Bronchial epithelial cell (primary cell): ENCODE data around the gene OAS1. TPM values are rescaled to one million over a fixed set of nuclear protein-coding genes. Genes with fewer than 3 reads are reported as not detected.
"Not testable (repeated sequence)": the region's sequence is repeated elsewhere in the genome, so short reads cannot be mapped to it uniquely, and the experiment has no call there.

Source experiments
- DNase-seq: peaks from one replicate; pipeline ENCODE4 v3.0.0-alpha.2; 2010; ENCODE audit warnings: low read depth
- FAIRE-seq: peaks from 2 replicates; lab custom pipeline; 2011; peaks lifted over from hg19 to GRCh38; lab: Jason Lieb, UNC
- H3K27me3 ChIP-seq: 2 replicates; pipeline ENCODE4 v1.5.1; 2011; ENCODE audit warnings: low read length; ENCODE audit not compliant: control insufficient read depth, insufficient read depth
- H3K36me3 ChIP-seq: 2 replicates; pipeline ENCODE4 v1.5.1; 2011; ENCODE audit warnings: low read length; ENCODE audit not compliant: control insufficient read depth, insufficient read depth
- H3K4me3 ChIP-seq: 2 replicates; pipeline ENCODE4 v1.5.1; 2011; ENCODE audit warnings: mild to moderate bottlenecking, low read depth, low read length, control low read depth
- total RNA-seq: library from RNA; depleted of rRNA; stranded (reverse); fragments of >200 nt; gene quantifications from 2 replicates; pipeline ENCODE4 v1.2.1, GENCODE V29; 2014
- TF ChIP-seq, protein P1 (sequence below): IDR thresholded peaks from 2 replicates; pipeline ENCODE4 v1.5.1; 2011; ENCODE audit warnings: mild to moderate bottlenecking, moderate library complexity, low read length, control low read depth, inconsistent platforms; ENCODE audit not compliant: insufficient read depth, severe bottlenecking

OAS1 gene
- total RNA-seq, 1 donor from 2014 or later, result 1.3 TPM

DNA sequence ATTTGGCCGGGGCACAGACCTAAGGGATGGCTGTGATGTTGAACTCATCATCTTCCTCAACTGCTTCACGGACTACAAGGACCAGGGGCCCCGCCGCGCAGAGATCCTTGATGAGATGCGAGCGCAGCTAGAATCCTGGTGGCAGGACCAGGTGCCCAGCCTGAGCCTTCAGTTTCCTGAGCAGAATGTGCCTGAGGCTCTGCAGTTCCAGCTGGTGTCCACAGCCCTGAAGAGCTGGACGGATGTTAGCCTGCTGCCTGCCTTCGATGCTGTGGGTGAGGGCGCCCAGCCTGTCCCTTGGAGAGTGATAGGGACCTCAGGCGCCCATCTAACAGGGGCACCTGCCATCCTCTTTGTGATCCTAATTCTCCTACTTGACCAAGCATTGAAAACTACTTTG is 43.9 kb downstream of the OAS1 start:
- TF ChIP-seq, protein P1, sequence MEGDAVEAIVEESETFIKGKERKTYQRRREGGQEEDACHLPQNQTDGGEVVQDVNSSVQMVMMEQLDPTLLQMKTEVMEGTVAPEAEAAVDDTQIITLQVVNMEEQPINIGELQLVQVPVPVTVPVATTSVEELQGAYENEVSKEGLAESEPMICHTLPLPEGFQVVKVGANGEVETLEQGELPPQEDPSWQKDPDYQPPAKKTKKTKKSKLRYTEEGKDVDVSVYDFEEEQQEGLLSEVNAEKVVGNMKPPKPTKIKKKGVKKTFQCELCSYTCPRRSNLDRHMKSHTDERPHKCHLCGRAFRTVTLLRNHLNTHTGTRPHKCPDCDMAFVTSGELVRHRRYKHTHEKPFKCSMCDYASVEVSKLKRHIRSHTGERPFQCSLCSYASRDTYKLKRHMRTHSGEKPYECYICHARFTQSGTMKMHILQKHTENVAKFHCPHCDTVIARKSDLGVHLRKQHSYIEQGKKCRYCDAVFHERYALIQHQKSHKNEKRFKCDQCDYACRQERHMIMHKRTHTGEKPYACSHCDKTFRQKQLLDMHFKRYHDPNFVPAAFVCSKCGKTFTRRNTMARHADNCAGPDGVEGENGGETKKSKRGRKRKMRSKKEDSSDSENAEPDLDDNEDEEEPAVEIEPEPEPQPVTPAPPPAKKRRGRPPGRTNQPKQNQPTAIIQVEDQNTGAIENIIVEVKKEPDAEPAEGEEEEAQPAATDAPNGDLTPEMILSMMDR, result no peak
- H3K4me3 ChIP-seq, result no peak overlapping the region
- FAIRE-seq, result no peak
- no peak for DNase-seq
- no peaks in the 10 kb centered on the region for H3K36me3 ChIP-seq
- H3K27me3 ChIP-seq, result no peaks in the 10 kb centered on the region

DNA sequence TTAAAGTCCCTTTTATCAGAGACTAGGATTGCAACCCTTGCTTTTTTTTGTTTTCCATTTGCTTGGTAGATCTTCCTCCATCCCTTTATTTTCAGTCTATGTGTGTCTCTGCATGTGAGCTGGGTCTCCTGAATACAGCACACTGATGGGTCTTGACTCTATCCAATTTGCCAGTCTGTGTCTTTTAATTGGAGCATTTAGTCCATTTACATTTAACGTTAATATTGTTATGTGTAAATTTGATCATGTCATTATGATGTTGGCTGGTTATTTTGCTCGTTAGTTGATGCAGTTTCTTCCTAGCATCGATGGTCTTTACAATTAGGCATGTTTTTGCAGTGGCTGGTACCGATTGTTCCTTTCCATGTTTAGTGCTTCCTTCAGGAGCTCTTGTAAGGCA is 50.4 kb downstream of the OAS1 start:
- H3K36me3 ChIP-seq, H3K4me3 ChIP-seq, H3K27me3 ChIP-seq, DNase-seq, FAIRE-seq: not testable (repeated sequence)

DNA sequence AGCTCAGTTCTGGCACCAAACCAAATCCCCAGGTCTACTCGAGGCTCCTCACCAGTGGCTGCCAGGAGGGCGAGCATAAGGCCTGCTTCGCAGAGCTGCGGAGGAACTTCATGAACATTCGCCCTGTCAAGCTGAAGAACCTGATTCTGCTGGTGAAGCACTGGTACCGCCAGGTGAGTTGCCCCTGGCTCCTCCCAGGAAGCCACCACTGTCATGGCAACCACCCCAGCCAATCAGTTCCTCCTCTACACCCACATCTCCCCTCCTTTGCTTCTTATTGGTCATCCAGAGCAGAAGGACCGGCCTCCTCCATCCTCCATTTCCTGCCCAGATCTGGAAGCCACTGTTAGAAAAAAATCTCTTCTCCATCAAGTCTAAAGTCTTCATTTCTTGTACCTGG is 54.3 kb downstream of the OAS1 start:
- Histone ChIP-seq H3K27me3 (no peaks in the 10 kb centered on the region), H3K4me3 (no peak overlapping the region), H3K36me3 (no peaks in the 10 kb centered on the region)
- FAIRE-seq, result no peak
- DNase-seq, result no peak
- TF ChIP-seq, protein P1, result no peak

DNA sequence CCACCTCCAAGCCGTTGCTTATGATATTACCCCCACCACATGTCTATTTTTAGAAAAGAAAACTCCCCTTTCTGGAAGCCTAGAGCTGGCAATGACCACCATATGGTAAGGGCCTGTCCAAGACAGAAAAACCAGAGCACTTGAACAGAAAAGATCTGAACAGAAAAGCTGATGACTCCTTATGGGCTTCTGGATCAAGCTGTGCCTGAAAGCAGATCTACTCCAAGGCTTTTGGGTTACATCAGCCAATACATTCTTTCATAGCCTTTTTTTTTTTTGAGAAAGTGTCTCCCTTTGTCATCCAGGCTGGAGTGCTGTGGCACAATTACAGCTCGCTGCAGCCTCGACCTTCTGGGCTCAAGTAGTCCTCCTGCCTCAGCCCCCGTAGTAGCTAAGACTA is 54.8 kb downstream of the OAS1 start:
- H3K36me3 ChIP-seq, result no peaks in the 10 kb centered on the region
- TF ChIP-seq, protein P1, result no peak
- FAIRE-seq, result no peak
- no peaks in the 10 kb centered on the region for H3K27me3 ChIP-seq
- no peak for DNase-seq
- no peak overlapping the region for H3K4me3 ChIP-seq

DNA sequence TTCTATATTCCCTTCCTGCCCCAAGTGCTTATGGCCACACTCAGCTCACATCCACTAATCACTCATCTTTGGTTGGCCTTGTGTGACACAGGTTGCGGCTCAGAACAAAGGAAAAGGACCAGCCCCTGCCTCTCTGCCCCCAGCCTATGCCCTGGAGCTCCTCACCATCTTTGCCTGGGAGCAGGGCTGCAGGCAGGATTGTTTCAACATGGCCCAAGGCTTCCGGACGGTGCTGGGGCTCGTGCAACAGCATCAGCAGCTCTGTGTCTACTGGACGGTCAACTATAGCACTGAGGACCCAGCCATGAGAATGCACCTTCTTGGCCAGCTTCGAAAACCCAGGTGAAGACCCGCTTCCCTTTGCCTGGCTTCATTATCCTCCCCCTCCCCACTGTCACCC is 55.8 kb downstream of the OAS1 start:
- TF ChIP-seq, protein P1, result no peak
- Histone ChIP-seq H3K36me3 (no peaks in the 10 kb centered on the region), H3K4me3 (no peak overlapping the region), H3K27me3 (no peaks in the 10 kb centered on the region)
- FAIRE-seq, result no peak
- no peak for DNase-seq

DNA sequence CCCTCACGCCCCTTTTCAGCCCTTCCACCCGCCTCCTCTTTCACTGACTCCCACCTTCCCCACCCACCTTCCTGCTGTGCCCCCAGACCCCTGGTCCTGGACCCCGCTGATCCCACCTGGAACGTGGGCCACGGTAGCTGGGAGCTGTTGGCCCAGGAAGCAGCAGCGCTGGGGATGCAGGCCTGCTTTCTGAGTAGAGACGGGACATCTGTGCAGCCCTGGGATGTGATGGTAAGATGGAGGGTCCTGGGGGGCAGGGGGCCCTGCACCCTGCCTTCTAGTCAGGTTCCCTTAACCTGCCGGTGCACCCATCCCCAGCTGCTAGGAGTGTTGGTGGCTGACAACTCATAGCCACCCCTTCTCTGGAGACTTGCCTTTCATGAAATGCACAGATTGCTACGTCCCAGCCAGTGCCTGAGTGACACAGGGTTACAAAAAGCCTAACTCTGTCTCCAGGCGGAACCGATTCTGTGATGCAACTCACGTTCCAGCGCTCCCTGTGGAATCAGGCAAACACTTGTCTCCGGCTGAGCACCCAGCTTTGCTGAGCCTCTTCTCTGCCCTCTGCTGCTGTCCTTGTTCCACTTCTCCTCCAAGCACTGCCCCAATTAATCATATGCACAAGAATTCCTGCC is 56.6 kb downstream of the OAS1 start:
- DNase-seq (no peak), FAIRE-seq (no peak)
- TF ChIP-seq, protein P1, result no peak
- H3K36me3 ChIP-seq, result no peaks in the 10 kb centered on the region
- no peaks in the 10 kb centered on the region for H3K27me3 ChIP-seq
- H3K4me3 ChIP-seq, result no peak overlapping the region
